GM18511 (cell line): Measurements from ENCODE around the gene MGMT.
A peak's percentile ranks its signal among the peaks of the same experiment; 100 is the strongest.

Experiments
- ATAC-seq: cut with Tn5 transposase; IDR thresholded peaks from one replicate; pipeline ENCODE4 v1.9.1; 2021; ENCODE audit warnings: mild to moderate bottlenecking, moderate library complexity; ENCODE audit not compliant: unreplicated experiment

Gene MGMT

GRCh38 chr10:129541200-129541599 lies 74.2 kb downstream of the MGMT start:
- no peak for ATAC-seq

GRCh38 chr10:129541748-129542487 lies 74.9 kb downstream of the MGMT start:
- no peak for ATAC-seq

- ATAC-seq: no peak
Observed at GRCh38 chr10:129542589-129542988, 75.5 kb downstream of the MGMT start.

GRCh38 chr10:129544205-129545202 lies 77.5 kb downstream of the MGMT start:
- ATAC-seq: no peak

GRCh38 chr10:129545261-129545660 lies 78.2 kb downstream of the MGMT start:
- no peak for ATAC-seq

GRCh38 chr10:129546106-129546505 lies 79.1 kb downstream of the MGMT start:
- no peak for ATAC-seq

GRCh38 chr10:129547608-129548007 lies 80.6 kb downstream of the MGMT start:
- ATAC-seq: no peak

GRCh38 chr10:129548600-129548999 lies 81.6 kb downstream of the MGMT start:
- ATAC-seq: no peak

- no peak for ATAC-seq
Observed at GRCh38 chr10:129550076-129550475, 83.0 kb downstream of the MGMT start.

GRCh38 chr10:129550658-129551057 lies 83.6 kb downstream of the MGMT start:
- no peak for ATAC-seq

- ATAC-seq: peak; percentile 89
Observed at GRCh38 chr10:129552119-129552518, 85.1 kb downstream of the MGMT start.

GRCh38 chr10:129553928-129554327 lies 86.9 kb downstream of the MGMT start:
- no peak for ATAC-seq

GRCh38 chr10:129556316-129556715 lies 89.3 kb downstream of the MGMT start:
- ATAC-seq: no peak

- ATAC-seq: no peak
Observed at GRCh38 chr10:129560361-129560760, 93.3 kb downstream of the MGMT start.

- no peak for ATAC-seq
Observed at GRCh38 chr10:129562487-129562886, 95.4 kb downstream of the MGMT start.

- ATAC-seq: no peak
Observed at GRCh38 chr10:129564923-129565322, 97.9 kb downstream of the MGMT start.

GRCh38 chr10:129568583-129569344 lies 101.7 kb downstream of the MGMT start:
- no peak for ATAC-seq

GRCh38 chr10:129570185-129570584 lies 103.1 kb downstream of the MGMT start:
- no peak for ATAC-seq

- no peak for ATAC-seq
Observed at GRCh38 chr10:129579228-129579627, 112.2 kb downstream of the MGMT start.

- no peak for ATAC-seq
Observed at GRCh38 chr10:129580010-129580409, 113.0 kb downstream of the MGMT start.

- no peak for ATAC-seq
Observed at GRCh38 chr10:129580901-129581300, 113.9 kb downstream of the MGMT start.
